H1 (cell line): ENCODE data around the gene ZBTB48. TPM values are rescaled to one million over a fixed set of nuclear protein-coding genes. Genes with fewer than 3 reads are reported as not detected.
A peak's percentile ranks its signal among the peaks of the same experiment; 100 is the strongest.

ENCODE experiments used
- CTCF ChIA-PET: fragments of 300-600 bp; sonication (Branson Sonifier 250); formaldehyde crosslinking; loops from one replicate; lab custom pipeline; 2021; ENCODE audit not compliant: partially characterized antibody; lab: Charles Lee
- POLR2A ChIA-PET: fragments of 300-600 bp; sonication (Branson Sonifier 250); formaldehyde crosslinking; loops from one replicate; lab custom pipeline; 2021; ENCODE audit warnings: inconsistent platforms; ENCODE audit not compliant: partially characterized antibody; lab: Charles Lee
- DNase-seq, 2 experiments: peaks; one replicate each; pipeline versions ENCODE4 v3.0.0 to v3.0.0-alpha.2; 2010 to 2022; ENCODE audit warnings: low spot score in 2 of 2, low read depth in 1 of 2, mixed read lengths in 1 of 2
- FAIRE-seq: peaks from 2 replicates; lab custom pipeline; 2011; peaks lifted over from hg19 to GRCh38; lab: Jason Lieb, UNC
- H2AFZ ChIP-seq: 2 replicates; pipeline ENCODE4 v1.8.1; 2012; ENCODE audit warnings: low read length, inconsistent platforms
- H2AK5ac ChIP-seq: 2 replicates; pipeline ENCODE4 v1.6.1; 2013; ENCODE audit warnings: low read depth, low read length
- H2BK120ac ChIP-seq: replicated peaks from 2 replicates; pipeline ENCODE3; 2013; ENCODE audit warnings: low read depth, low read length, inconsistent platforms
- H2BK12ac ChIP-seq: 2 replicates; pipeline ENCODE4 v1.6.1; 2013; ENCODE audit warnings: low read depth, low read length
- H2BK15ac ChIP-seq: 2 replicates; pipeline ENCODE4 v1.6.1; 2013; ENCODE audit warnings: low read length
- H2BK20ac ChIP-seq: 2 replicates; pipeline ENCODE4 v1.6.1; 2013; ENCODE audit warnings: low read length
- H2BK5ac ChIP-seq: 2 replicates; pipeline ENCODE4 v1.6.1; 2013; ENCODE audit warnings: low read depth, low read length
- H3K14ac ChIP-seq: 2 replicates; pipeline ENCODE4 v1.6.1; 2013; ENCODE audit warnings: inconsistent platforms; ENCODE audit not compliant: insufficient read length
- H3K18ac ChIP-seq: 2 replicates; pipeline ENCODE4 v1.6.1; 2013; ENCODE audit warnings: low read length; ENCODE audit errors: extremely low read depth
- H3K23ac ChIP-seq: 2 replicates; pipeline ENCODE4 v1.6.1; 2013; ENCODE audit warnings: inconsistent platforms; ENCODE audit not compliant: insufficient read length
- H3K23me2 ChIP-seq: 2 replicates; pipeline ENCODE4 v1.6.1; 2013; ENCODE audit warnings: low read depth, low read length
- H3K27ac ChIP-seq: 2 replicates; pipeline ENCODE4 v1.6.1; 2011; ENCODE audit warnings: low read depth, low read length, inconsistent platforms
- H3K27me3 ChIP-seq, 4 experiments: replicated peaks in 1 of 4; 1 replicate in 1 of 4; 2 replicates in 3 of 4; pipeline versions ENCODE4 v1.6.1 to v1.8.1; 2011 to 2013; ENCODE audit warnings: low read length in 3 of 4, mild to moderate bottlenecking in 3 of 4, inconsistent platforms in 2 of 4, mixed read lengths in 2 of 4, moderate library complexity in 1 of 4; ENCODE audit not compliant: control insufficient read depth in 3 of 4, insufficient read depth in 3 of 4; ENCODE audit errors: extremely low read depth in 1 of 4
- H3K36me3 ChIP-seq, 4 experiments: 2 replicates each; pipeline versions ENCODE4 v1.6.1 to v1.8.1; 2011 to 2013; ENCODE audit warnings: mild to moderate bottlenecking in 4 of 4, low read length in 3 of 4, moderate library complexity in 2 of 4, control low read depth in 1 of 4, inconsistent platforms in 1 of 4; ENCODE audit not compliant: insufficient read depth in 4 of 4, control insufficient read depth in 2 of 4
- H3K4ac ChIP-seq: replicated peaks from 2 replicates; pipeline ENCODE3; 2013; ENCODE audit warnings: low read length, low read depth, mixed read lengths, inconsistent platforms; ENCODE audit not compliant: insufficient read length
- H3K4me1 ChIP-seq, 4 experiments: replicated peaks in 1 of 4; 1 replicate in 1 of 4; 2 replicates in 3 of 4; pipeline versions ENCODE4 v1.6.1 to v1.8.1; 2011 to 2013; ENCODE audit warnings: low read length in 3 of 4, inconsistent platforms in 2 of 4, mixed read lengths in 1 of 4; ENCODE audit not compliant: insufficient read depth in 4 of 4, control insufficient read depth in 3 of 4
- H3K4me2 ChIP-seq, 2 experiments: 2 replicates each; pipeline versions ENCODE4 v1.6.1 to v1.8.1; 2011 to 2013; ENCODE audit warnings: low read depth in 2 of 2, low read length in 2 of 2, control low read depth in 1 of 2, inconsistent platforms in 1 of 2, mild to moderate bottlenecking in 1 of 2; ENCODE audit not compliant: insufficient read depth in 1 of 2
- H3K4me3 ChIP-seq, 4 experiments: fragments of 200-600, 300-600 bp in 1 of 4; sonication (generic), shearing (Covaris generic), sonication (Bioruptor Twin) in 1 of 4; 2 replicates each; pipeline versions ENCODE4 v1.5.1 to v1.8.1; 2011 to 2016; ENCODE audit warnings: low read length in 4 of 4, low read depth in 3 of 4, control low read depth in 2 of 4, inconsistent platforms in 2 of 4, mild to moderate bottlenecking in 2 of 4, mixed read lengths in 1 of 4, moderate library complexity in 1 of 4; ENCODE audit not compliant: insufficient read depth in 2 of 4; ENCODE audit errors: extremely low read depth in 1 of 4
- H3K56ac ChIP-seq: replicated peaks from 2 replicates; pipeline ENCODE3; 2013; ENCODE audit warnings: low read depth, mild to moderate bottlenecking, mixed read lengths, low read length, inconsistent platforms; ENCODE audit not compliant: insufficient read length
- H3K79me1 ChIP-seq: 2 replicates; pipeline ENCODE4 v1.6.1; 2013; ENCODE audit warnings: low read depth, low read length, control low read depth
- H3K79me2 ChIP-seq, 2 experiments: 2 replicates each; pipeline versions ENCODE4 v1.6.1 to v1.8.1; 2012 to 2013; ENCODE audit warnings: low read length in 2 of 2, mild to moderate bottlenecking in 2 of 2, inconsistent platforms in 1 of 2; ENCODE audit not compliant: insufficient read depth in 2 of 2, control insufficient read depth in 1 of 2
- H3K9ac ChIP-seq, 4 experiments: replicated peaks in 1 of 4; 1 replicate in 1 of 4; 2 replicates in 3 of 4; pipeline versions ENCODE4 v1.6.1 to v1.8.1; 2011 to 2013; ENCODE audit warnings: low read depth in 3 of 4, low read length in 3 of 4, control low read depth in 2 of 4, mild to moderate bottlenecking in 2 of 4, moderate library complexity in 2 of 4, inconsistent platforms in 1 of 4; ENCODE audit errors: extremely low read depth in 1 of 4
- H3K9me3 ChIP-seq, 2 experiments: 2 replicates each; pipeline versions ENCODE4 v1.6.1 to v1.8.1; 2012 to 2013; ENCODE audit warnings: mild to moderate bottlenecking in 2 of 2, moderate library complexity in 2 of 2, control low read depth in 1 of 2, inconsistent platforms in 1 of 2, low read depth in 1 of 2, low read length in 1 of 2, mixed read lengths in 1 of 2; ENCODE audit not compliant: insufficient read depth in 2 of 2
- H4K20me1 ChIP-seq, 2 experiments: replicated peaks in 1 of 2; 2 replicates each; pipeline versions ENCODE3 to v1.8.1; 2011 to 2013; ENCODE audit warnings: inconsistent platforms in 2 of 2, low read length in 2 of 2, mild to moderate bottlenecking in 1 of 2; ENCODE audit not compliant: insufficient read depth in 2 of 2, control insufficient read depth in 1 of 2
- H4K5ac ChIP-seq: 2 replicates; pipeline ENCODE4 v1.6.1; 2013; ENCODE audit warnings: low read length, low read depth, mixed read lengths, inconsistent platforms; ENCODE audit not compliant: insufficient read length
- H4K8ac ChIP-seq: 2 replicates; pipeline ENCODE4 v1.8.0; 2013; ENCODE audit warnings: mild to moderate bottlenecking, moderate library complexity, low read length, inconsistent platforms; ENCODE audit not compliant: insufficient read depth; ENCODE audit errors: extremely low read depth
- H4K91ac ChIP-seq: replicated peaks from 2 replicates; pipeline ENCODE3; 2013; ENCODE audit warnings: low read length, mixed read lengths, inconsistent platforms; ENCODE audit not compliant: insufficient read length
- CEBPB ChIP-seq: IDR thresholded peaks from 2 replicates; pipeline ENCODE4 v1.6.1; 2012; ENCODE audit warnings: low read depth, low read length
- NRF1 ChIP-seq: IDR thresholded peaks from 2 replicates; pipeline ENCODE4 v1.6.1; 2011; ENCODE audit warnings: mild to moderate bottlenecking, low read depth, low read length, improper control_type of control experiment
- SRF ChIP-seq: IDR thresholded peaks from 2 replicates; pipeline ENCODE4 v1.6.1; 2011; ENCODE audit warnings: mild to moderate bottlenecking, low read depth, low read length, moderate library complexity
- ZNF274 ChIP-seq: IDR thresholded peaks from 2 replicates; pipeline ENCODE4 v1.7.0; 2012; ENCODE audit warnings: low read length, borderline replicate concordance; ENCODE audit errors: extremely low read depth
- WGBS, 2 experiments: shearing (Covaris generic) in 1 of 2; methylation state at CpG; one replicate each; pipeline versions ENCODE4 v1.1.6 to v1.1.7; 2013 to 2015; ENCODE audit warnings: low lambda C conversion rate in 2 of 2, mixed read lengths in 2 of 2, inconsistent platforms in 1 of 2, low coverage in 1 of 2, missing lambda C conversion rate in 1 of 2; ENCODE audit not compliant: insufficient replicate concordance in 2 of 2, insufficient coverage in 1 of 2, insufficient read length in 1 of 2; ENCODE audit errors: extremely low coverage in 1 of 2, missing lambda C conversion rate in 1 of 2; 5-methylcytosine and 5-hydroxymethylcytosine counted together
- polyA plus RNA-seq, 7 experiments: library from polyadenylated mRNA; depleted of rRNA in 3 of 7; stranded (reverse) in 5 of 7; unstranded in 2 of 7; fragments of >200 nt in 5 of 7; fragments of 200-250 nt in 2 of 7; gene quantifications; 1 replicate in 5 of 7; 2 replicates in 1 of 7; 4 replicates in 1 of 7; pipeline versions ENCODE4 v1.2.1 to v1.2.3, GENCODE V29; 2011 to 2013; ENCODE audit warnings: missing spikeins in 2 of 7, mixed read lengths in 2 of 7
- total RNA-seq: library from RNA; stranded (reverse); fragmentation: NEBNext Ultra II Directional; extraction: Animal tissue kit (Norgen Biotek cat#: 25700); gene quantifications from 2 replicates; pipeline ENCODE4 v1.2.1, GENCODE V29; 2021

The ZBTB48 gene
- total and polyA plus RNA-seq, 2 of the 8 experiments (the other 6 are each of a cell fraction or from before 2014, with no cell fraction given), result 28.2 to 28.8 TPM

DNA sequence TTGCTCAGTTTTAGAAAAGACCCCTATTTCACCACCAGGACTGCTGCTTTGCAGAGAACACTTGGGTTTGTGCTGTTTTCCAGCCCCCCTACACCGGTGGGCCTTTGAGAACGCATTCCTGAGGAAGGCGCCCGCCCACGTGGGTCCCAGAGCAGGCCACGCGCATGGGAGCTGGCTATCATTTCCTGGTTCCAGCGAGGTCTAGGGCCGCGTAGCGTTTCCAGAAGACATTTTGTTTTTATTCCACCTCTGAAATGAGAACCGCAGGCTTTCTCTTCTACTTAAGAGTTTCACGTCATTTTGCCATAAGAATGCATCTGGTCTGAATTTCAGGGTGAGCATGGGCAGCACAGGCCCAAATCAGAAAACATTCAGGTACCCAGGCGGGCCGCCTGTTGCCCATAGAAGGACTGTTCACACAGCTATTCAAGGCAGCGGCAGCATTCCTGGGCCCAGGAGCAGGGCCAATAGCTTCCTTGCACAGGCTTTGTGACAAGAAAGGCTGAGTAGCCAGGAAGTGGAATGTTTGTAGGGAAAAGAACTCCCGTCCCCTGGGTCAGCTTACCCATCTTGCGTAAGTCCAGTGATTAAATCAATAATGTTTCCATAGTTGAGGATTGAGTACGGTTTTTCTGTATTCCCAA, 24.2 kb downstream of the ZBTB48 start:
- CTCF ChIA-PET, result interaction anchor here (0.7 to 3.0 kb wide), 9 partner anchors 13 to 372 kb away, joined by 3 to 9 read pairs (median 4); partner anchors contain the start of gene THAP3
- Histone ChIP-seq H3K36me3 (peaks cover 1 to 4% (median 4%) of the 10 kb centered on the region in 4 experiments; a peak in 5 of 8 replicates), H4K8ac (peak overlapping the region; percentile 82; the same call in 1 of the 2 replicates), H2BK5ac (peak overlapping the region; percentile 55), H3K4me2 (peak overlapping the region; percentile 91 to 94), H3K56ac (no peak overlapping the region), H3K9ac (peak overlapping the region in 3 of 4 experiments; percentile 55 to 71 (median 66); a peak in 5 of 7 replicates), H2BK120ac (no peak overlapping the region), H2BK12ac (peak overlapping the region; percentile 99; the same call in 1 of the 2 replicates), H3K23ac (no peak overlapping the region), H3K79me2 (peaks cover 22 to 32% of the 10 kb centered on the region in 2 experiments; a peak in 3 of 4 replicates), H3K9me3 (no peaks in the 10 kb centered on the region), H2BK20ac (no peak overlapping the region), H4K20me1 (peaks cover 13 to 20% of the 10 kb centered on the region in 2 experiments), H2AK5ac (no peak overlapping the region), H3K23me2 (peaks cover 18% of the 10 kb centered on the region), H3K4ac (peak overlapping the region; percentile 12), H3K14ac (no peak overlapping the region), H3K27ac (peak overlapping the region; percentile 60), H3K79me1 (peaks cover 19% of the 10 kb centered on the region), H2AFZ (no peak overlapping the region), H3K4me3 (peak overlapping the region; percentile 75 to 92 (median 86); a peak in 6 of 8 replicates), H2BK15ac (peak overlapping the region; percentile 92; the same call in 1 of the 2 replicates), H4K5ac (peak overlapping the region; percentile 7), H3K4me1 (peaks cover 2 to 13% (median 9%) of the 10 kb centered on the region in 4 experiments), H3K18ac (peak overlapping the region; percentile 95), H4K91ac (peak overlapping the region; percentile 25), H3K27me3 (no peaks in the 10 kb centered on the region; a peak in 1 of 7 replicates)
- FAIRE-seq (peak; percentile 84), DNase-seq (peak; percentile 69 to 78)
- POLR2A ChIA-PET, result interaction anchor here (0.7 to 10.8 kb wide), 20 partner anchors 6 to 814 kb away, joined by 3 to 196 read pairs (median 4); partner anchors contain the start of genes NOL9, PHF13, TAS1R1 and THAP3
- WGBS, 2 experiments, result 19% methylated on average over 19 of the region's 19 CpGs; no CpG with 5 or more reads in 1 of the 2 experiments
- TF ChIP-seq SRF (peak; percentile 95), CEBPB (peak; percentile 88), NRF1 (no peak), ZNF274 (no peak)
